OCI-LY1 (cell line): Measurements from ENCODE around the gene TMEM38B.
"Not testable (repeated sequence)": the region's sequence is repeated elsewhere in the genome, so short reads cannot be mapped to it uniquely, and the experiment has no call there.

Experiments
- H2AFZ ChIP-seq: fragments of 200-600 bp; sonication (generic), shearing (Covaris generic); 2 replicates; pipeline ENCODE4 v1.6.0; 2014; ENCODE audit warnings: antibody characterized with exemption, mild to moderate bottlenecking, low read length
- H3F3A ChIP-seq: fragments of 200-600 bp; sonication (generic), shearing (Covaris generic); 2 replicates; pipeline ENCODE4 v1.6.0; 2014; ENCODE audit warnings: mild to moderate bottlenecking, antibody characterized with exemption, low read length, moderate library complexity; ENCODE audit not compliant: insufficient read depth
- H3K27ac ChIP-seq: fragments of 200-600 bp; sonication (generic); 2 replicates; pipeline ENCODE4 v1.5.1; 2014; ENCODE audit warnings: low read length, mixed run types, mild to moderate bottlenecking, low read depth; ENCODE audit not compliant: poor library complexity, severe bottlenecking
- H3K27me3 ChIP-seq: fragments of 200-600 bp; sonication (generic); 2 replicates; pipeline ENCODE4 v1.6.0; 2014; ENCODE audit warnings: antibody characterized with exemption, mild to moderate bottlenecking, low read length, moderate library complexity; ENCODE audit not compliant: insufficient read depth
- H3K36me3 ChIP-seq: fragments of 200-600 bp; sonication (generic); 2 replicates; pipeline ENCODE4 v1.6.1; 2014; ENCODE audit warnings: mild to moderate bottlenecking, antibody characterized with exemption, low read length, moderate library complexity, mixed read lengths; ENCODE audit not compliant: insufficient read depth
- H3K4me1 ChIP-seq: fragments of 200-600 bp; sonication (generic); 2 replicates; pipeline ENCODE4 v1.5.1; 2014; ENCODE audit warnings: mild to moderate bottlenecking, low read length, moderate library complexity; ENCODE audit not compliant: insufficient read depth, severe bottlenecking
- H3K4me2 ChIP-seq: fragments of 200-600 bp; sonication (generic), shearing (Covaris generic); 2 replicates; pipeline ENCODE4 v1.6.1; 2014; ENCODE audit warnings: low read length
- H3K4me3 ChIP-seq: fragments of 200-600 bp; sonication (generic); 2 replicates; pipeline ENCODE4 v1.5.1; 2014; ENCODE audit warnings: low read length, low read depth, mild to moderate bottlenecking, mixed read lengths; ENCODE audit not compliant: poor library complexity, severe bottlenecking
- H3K79me2 ChIP-seq: fragments of 200-600 bp; shearing (Covaris generic); 2 replicates; pipeline ENCODE4 v1.6.1; 2016; ENCODE audit warnings: mixed run types, low read length, mixed read lengths; ENCODE audit not compliant: insufficient read depth
- H3K9ac ChIP-seq: fragments of 200-600 bp; sonication (generic), shearing (Covaris generic); 2 replicates; pipeline ENCODE4 v1.6.1; 2014; ENCODE audit warnings: mild to moderate bottlenecking, low read length, mixed read lengths
- H3K9me2 ChIP-seq: fragments of 200-600 bp; sonication (generic), shearing (Covaris generic); 2 replicates; pipeline ENCODE4 v1.6.1; 2014; ENCODE audit warnings: low read depth, mild to moderate bottlenecking, low read length, mixed read lengths
- H3K9me3 ChIP-seq: fragments of 200-600 bp; shearing (Covaris generic); 2 replicates; pipeline ENCODE4 v1.6.1; 2014; ENCODE audit warnings: low read length, mixed read lengths
- H4K20me1 ChIP-seq: fragments of 200-600 bp; sonication (generic), shearing (Covaris generic); 2 replicates; pipeline ENCODE4 v1.6.0; 2016; ENCODE audit warnings: mild to moderate bottlenecking, low read length; ENCODE audit not compliant: insufficient read depth
- CTCF ChIP-seq: fragments of 200-600 bp; sonication (generic), shearing (Covaris generic); IDR thresholded peaks from 2 replicates; pipeline ENCODE4 v1.5.1; 2017; ENCODE audit warnings: mild to moderate bottlenecking, antibody characterized with exemption, low read length, moderate library complexity, mixed read lengths
- EZH2 ChIP-seq: fragments of 200-600 bp; sonication (generic), shearing (Covaris generic); IDR thresholded peaks from 2 replicates; pipeline ENCODE4 v1.8.0; 2017; ENCODE audit warnings: borderline replicate concordance, mixed run types, mild to moderate bottlenecking, antibody characterized with exemption, low read length, moderate library complexity, mixed read lengths

The TMEM38B gene

GRCh38 chr9:105786796-105787195 lies 92.5 kb downstream of the TMEM38B start:
- H3K27ac ChIP-seq, H3K9ac ChIP-seq, H4K20me1 ChIP-seq, H3K4me1 ChIP-seq, H3K36me3 ChIP-seq, H3K79me2 ChIP-seq, H2AFZ ChIP-seq, H3K9me3 ChIP-seq, H3F3A ChIP-seq, H3K9me2 ChIP-seq, H3K4me3 ChIP-seq, H3K4me2 ChIP-seq, H3K27me3 ChIP-seq: not testable (repeated sequence)

- Histone ChIP-seq H3K4me1 (no peaks in the 10 kb centered on the region), H3K27ac (no peak overlapping the region), H3K36me3 (no peaks in the 10 kb centered on the region), H3F3A (no peaks in the 10 kb centered on the region), H3K79me2 (no peaks in the 10 kb centered on the region), H3K4me3 (no peak overlapping the region), H2AFZ (no peak overlapping the region), H3K9me2 (no peaks in the 10 kb centered on the region), H3K9ac (no peak overlapping the region), H4K20me1 (no peaks in the 10 kb centered on the region), H3K9me3 (no peaks in the 10 kb centered on the region), H3K4me2 (no peak overlapping the region), H3K27me3 (no peaks in the 10 kb centered on the region)
- TF ChIP-seq EZH2 (no peak), CTCF (no peak)
Measured at GRCh38 chr9:105816202-105816744, 121.9 kb downstream of the TMEM38B start.

GRCh38 chr9:105816981-105817380 lies 122.6 kb downstream of the TMEM38B start:
- Histone ChIP-seq H3K4me3 (no peak overlapping the region), H3K4me1 (no peaks in the 10 kb centered on the region), H3K9me3 (no peaks in the 10 kb centered on the region), H3F3A (no peaks in the 10 kb centered on the region), H3K4me2 (no peak overlapping the region), H3K79me2 (no peaks in the 10 kb centered on the region), H3K27me3 (no peaks in the 10 kb centered on the region), H3K9ac (no peak overlapping the region), H3K27ac (no peak overlapping the region), H3K9me2 (no peaks in the 10 kb centered on the region), H4K20me1 (no peaks in the 10 kb centered on the region), H3K36me3 (no peaks in the 10 kb centered on the region), H2AFZ (no peak overlapping the region)
- TF ChIP-seq CTCF = no peak
- TF ChIP-seq EZH2 = no peak

GRCh38 chr9:105818903-105819302 lies 124.6 kb downstream of the TMEM38B start:
- Histone ChIP-seq H3K4me1 (no peaks in the 10 kb centered on the region), H4K20me1 (no peaks in the 10 kb centered on the region), H3K4me3 (no peak overlapping the region), H3K9me3 (no peaks in the 10 kb centered on the region), H3K9me2 (no peaks in the 10 kb centered on the region), H3K79me2 (no peaks in the 10 kb centered on the region), H3K36me3 (no peaks in the 10 kb centered on the region), H3K27me3 (no peaks in the 10 kb centered on the region), H3F3A (no peaks in the 10 kb centered on the region), H2AFZ (no peak overlapping the region), H3K4me2 (no peak overlapping the region), H3K9ac (no peak overlapping the region), H3K27ac (no peak overlapping the region)
- TF ChIP-seq EZH2 = no peak
- no peak for TF ChIP-seq CTCF
